Gastroesophageal sphincter (tissue), 3 donors: ENCODE results near the gene HS3ST5.

ENCODE experiments used
- POLR2AphosphoS5 ChIP-seq: sonication (generic); formaldehyde crosslinking; IDR thresholded peaks from one replicate; pipeline ENCODE4 v1.6.1; 2017; ENCODE audit warnings: antibody characterized with exemption
- TF ChIP-seq, protein P1 (sequence below), 4 experiments: fragments of 200-600 bp in 2 of 4; fragments of 450-650 bp in 2 of 4; sonication (generic) in 1 of 4; IDR thresholded peaks; one replicate each; pipeline ENCODE4 v1.5.1; 2017 to 2019; ENCODE audit warnings: antibody characterized with exemption in 4 of 4, mild to moderate bottlenecking in 2 of 4, moderate library complexity in 2 of 4

- no peak for TF ChIP-seq POLR2AphosphoS5
- TF ChIP-seq, protein P1, sequence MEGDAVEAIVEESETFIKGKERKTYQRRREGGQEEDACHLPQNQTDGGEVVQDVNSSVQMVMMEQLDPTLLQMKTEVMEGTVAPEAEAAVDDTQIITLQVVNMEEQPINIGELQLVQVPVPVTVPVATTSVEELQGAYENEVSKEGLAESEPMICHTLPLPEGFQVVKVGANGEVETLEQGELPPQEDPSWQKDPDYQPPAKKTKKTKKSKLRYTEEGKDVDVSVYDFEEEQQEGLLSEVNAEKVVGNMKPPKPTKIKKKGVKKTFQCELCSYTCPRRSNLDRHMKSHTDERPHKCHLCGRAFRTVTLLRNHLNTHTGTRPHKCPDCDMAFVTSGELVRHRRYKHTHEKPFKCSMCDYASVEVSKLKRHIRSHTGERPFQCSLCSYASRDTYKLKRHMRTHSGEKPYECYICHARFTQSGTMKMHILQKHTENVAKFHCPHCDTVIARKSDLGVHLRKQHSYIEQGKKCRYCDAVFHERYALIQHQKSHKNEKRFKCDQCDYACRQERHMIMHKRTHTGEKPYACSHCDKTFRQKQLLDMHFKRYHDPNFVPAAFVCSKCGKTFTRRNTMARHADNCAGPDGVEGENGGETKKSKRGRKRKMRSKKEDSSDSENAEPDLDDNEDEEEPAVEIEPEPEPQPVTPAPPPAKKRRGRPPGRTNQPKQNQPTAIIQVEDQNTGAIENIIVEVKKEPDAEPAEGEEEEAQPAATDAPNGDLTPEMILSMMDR (IDR thresholded peaks at IDR 0.05): no peak
Observed at GRCh38 chr6:114354482-114354881, 11.7 kb upstream of the HS3ST5 start.
